ENCODE results near the gene SSC4D.
"Not testable (repeated sequence)": the region's sequence is repeated elsewhere in the genome, so short reads cannot be mapped to it uniquely, and the experiment has no call there.

Gene SSC4D

DNA sequence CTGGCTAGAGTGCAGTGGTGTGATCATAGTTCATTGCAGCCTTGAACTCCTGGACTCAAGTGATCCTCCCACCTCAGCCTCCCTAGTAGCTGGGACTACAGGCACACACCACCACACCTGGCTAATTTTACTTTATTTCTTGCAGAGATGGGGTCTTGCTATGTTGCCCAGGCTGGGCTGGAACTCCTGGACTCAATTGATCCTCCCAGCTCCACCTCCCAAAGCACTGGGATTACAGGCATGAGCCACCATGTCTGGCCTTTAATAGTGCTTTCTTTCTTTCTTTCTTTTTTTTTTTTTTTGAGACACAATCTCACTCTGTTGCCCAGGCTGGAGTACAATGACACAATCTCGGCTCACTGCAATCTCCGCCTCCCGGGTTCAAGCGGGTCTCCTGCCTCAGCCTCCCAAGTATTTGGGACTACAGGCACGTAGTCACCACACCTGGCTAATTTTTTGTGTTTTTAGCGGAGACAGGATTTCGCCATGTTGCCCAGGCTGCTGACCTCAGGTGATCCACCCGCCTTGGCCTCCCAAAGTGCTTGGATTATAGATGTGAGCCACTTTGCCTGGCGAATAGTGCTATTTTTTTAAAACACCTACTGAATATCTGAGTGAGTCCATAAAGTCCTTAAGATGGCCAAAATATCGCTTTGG is 8.3 kb upstream of the SSC4D start:
- DNase-seq, result not testable (repeated sequence)

DNA sequence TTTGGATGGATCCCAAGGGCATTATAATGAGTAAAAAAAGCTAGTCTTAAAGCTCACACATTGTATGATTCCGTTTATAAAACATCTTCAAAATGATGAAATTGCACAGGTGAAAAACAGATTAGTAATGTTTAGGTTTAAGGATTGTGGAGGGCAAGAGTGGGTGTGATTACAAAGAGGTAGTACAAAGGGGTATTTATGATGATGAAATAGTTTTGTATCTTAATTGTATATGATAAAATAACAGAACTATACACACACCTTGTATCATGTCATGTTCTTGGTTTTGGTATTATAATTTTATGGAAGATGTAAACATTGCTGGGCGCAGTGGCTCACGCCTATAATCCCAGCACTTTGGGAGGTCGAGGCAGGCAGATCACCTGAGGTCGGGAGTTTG is 2.8 kb upstream of the SSC4D start:
- no peak for DNase-seq

DNA sequence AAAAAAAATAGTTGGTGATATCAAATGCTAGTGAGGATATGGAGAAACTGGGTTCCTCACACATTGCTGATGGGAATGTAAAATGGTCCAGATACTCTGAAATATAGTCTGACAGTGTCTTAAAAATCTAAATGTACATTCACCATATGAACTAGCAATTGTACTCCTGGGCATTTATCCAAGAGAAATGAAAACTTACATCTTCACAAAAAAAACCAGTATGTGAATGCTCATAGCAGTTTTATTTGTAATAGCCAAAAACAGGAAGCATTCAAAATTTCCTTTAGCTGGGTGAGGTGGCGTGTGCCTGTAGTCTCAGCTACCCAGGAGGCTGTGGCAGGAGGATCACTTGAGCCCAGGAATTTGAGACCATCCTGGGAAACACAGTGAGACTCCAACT is 2.1 kb upstream of the SSC4D start:
- no peak for DNase-seq

DNA sequence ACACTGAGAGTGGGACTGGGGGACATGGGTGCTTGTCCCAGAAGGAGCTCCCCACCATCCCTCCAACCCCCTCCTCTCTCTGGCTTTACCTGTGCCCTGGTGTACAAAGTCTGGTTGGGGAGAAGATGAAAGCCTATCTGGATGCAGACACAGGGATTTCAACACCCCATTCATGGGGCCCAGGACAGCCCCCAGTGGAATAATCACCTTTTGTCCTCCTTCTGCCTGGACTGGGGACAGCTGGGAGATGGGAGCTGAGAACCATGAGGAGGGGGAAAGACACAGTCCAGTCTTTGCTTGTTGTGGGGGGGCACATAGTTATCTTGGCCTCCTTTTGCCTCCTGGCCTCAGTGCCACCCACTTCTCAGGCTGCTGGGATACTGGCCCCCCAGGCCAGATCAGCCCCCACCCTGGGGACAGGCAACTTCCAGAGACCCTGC is 1.4 kb downstream of the SSC4D start:
- DNase-seq, result no peak

DNA sequence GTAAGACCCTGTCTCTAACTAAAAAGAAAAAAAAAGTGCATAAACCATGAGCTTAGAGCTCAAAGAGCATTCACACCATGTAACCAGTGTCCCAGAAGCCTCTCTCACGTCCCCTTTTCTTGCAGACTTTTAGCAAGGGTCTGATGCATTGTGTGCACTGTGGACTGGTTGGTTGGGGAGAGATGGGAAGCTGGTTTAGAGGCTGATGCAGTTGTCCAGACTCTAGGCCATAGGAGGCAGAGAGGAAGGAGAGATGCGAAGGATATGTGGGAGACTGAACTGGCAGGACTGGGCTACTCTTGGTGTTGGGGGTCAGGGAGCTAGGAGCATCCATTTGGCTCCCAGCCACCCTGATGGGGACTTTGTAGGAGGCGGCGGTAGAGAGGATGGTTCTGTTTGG is 1.8 kb downstream of the SSC4D start:
- no peak for DNase-seq

DNA sequence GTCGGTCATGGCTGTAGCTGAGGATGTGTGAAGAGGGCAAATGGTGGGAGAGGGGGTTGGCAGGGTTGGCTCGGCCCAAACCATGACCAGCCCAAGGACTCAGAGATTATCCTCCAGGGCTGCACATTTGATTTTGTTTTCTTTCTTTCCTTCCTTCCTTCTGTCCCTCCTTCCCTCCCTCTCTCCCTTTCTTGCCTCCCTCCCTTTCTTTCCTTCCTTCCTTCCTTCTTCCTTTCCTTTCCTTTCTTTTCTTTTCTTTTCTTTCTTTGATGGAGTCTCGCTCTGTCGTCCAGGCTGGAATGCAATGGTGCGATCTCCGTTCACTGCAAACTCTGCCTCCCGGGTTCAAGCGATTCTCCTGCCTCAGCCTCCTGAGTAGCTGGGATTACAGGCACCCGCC is 3.8 kb downstream of the SSC4D start:
- no peak for DNase-seq

DNA sequence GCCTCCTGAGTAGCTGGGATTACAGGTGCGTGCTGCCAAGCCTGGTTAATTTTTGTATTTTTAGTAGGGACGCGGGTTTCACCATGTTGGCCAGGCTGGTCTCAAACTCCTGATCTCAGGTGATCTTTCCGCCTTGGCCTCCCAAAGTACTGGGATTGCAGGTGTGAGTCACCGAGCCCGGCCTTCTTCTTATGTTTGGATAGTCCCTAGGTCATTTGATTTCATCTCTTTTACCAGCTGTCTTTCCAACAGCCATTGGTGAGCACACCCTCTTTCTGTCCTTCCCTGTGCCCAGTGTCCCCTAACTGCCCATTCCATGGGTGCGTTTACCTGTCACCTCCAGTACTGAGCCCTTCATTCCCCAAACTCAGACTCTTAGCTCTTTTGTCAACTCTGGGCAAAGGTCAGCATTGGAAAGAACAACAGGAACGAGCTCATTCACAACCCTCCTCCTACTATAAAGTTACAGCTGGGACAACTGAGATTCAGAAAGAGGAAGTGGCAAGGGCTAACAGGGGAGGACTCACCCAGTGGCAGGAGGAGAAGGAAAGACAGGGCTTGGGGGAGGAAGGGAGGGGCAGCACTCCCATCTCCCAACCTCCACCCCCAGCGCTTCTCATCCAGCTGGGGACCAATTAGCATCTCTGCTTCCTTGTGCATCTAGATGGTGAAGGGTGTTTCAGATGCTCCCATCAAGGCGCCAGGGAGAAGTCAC is 5.6 kb downstream of the SSC4D start:
- no peak for DNase-seq

DNA sequence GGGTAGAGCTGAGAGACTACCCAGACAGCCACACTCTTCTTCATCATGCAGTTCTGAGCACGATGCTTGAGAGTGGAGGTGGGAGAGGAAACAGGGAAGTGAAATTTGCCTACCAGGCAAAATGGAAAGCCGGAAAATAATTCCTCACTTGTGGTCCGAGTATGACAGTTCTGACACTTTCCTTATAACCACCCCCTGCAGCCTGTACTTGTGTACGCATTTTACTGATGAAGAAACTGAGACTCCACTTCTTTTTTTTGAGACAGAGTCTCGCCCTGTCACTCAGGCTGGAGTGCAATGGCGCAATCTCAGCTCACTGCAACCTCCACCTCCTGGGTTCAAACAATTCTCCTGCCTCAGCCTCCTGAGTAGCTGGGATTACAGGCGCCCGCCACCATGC is 6.4 kb downstream of the SSC4D start:
- DNase-seq, result not testable (repeated sequence)

DNA sequence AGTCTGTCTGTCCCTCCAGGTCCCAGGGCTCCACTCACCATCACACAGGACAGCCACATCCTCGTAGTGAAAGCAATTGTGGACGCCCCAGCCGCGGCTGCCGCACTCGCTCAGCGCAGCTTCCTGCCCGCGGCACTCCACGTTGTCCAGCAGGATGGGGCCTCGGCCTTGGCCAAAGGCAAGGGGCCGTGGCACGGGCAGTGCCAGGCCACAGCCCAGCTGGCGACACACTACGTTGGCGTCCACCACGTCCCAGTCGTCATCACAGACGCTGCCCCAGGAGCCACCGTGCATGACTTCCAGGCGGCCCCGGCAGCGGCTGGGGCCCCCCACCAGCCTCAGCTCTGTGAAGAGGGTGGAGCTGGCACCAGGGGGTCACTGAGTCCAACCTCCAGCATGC is 9.2 kb downstream of the SSC4D start:
- DNase-seq, result no peak

DNA sequence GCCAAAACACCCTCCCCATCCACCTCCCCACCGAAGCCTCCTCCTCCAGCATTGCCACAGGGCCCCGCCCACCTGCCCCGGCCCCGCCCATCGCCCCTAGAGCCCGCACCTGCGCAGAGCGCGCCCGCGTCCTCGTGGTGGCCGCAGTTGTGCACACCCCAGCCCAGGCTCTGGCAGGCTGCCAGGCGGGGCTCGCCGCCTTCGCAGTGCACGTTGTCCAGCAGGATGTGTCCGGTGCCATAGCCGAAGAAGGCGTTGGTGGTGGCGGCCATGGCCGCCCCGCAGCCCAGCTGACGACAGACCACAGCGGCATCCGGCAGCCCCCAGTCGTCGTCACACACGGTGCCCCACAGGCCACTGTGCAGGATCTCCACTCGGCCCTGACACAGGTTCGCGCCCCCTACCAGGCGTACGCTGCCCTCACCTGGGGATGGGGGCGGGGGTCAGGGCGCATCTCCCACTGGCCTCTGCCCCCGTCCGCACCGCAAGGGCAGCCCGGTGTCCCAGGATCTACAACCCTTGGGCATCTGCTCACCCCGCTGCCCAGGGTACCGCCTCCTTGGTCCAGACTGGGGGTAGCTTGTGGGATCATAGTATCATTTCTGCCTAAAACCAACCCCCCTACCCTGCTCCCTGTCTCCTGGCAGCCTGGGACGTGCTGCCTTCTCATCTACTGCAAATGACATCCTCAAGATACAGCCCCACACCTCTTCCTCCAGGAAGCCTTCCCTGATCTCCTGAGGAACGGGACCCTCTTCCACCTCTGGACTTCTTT is 11.9 kb downstream of the SSC4D start:
- peak; percentile 88 to 89 for DNase-seq

DNA sequence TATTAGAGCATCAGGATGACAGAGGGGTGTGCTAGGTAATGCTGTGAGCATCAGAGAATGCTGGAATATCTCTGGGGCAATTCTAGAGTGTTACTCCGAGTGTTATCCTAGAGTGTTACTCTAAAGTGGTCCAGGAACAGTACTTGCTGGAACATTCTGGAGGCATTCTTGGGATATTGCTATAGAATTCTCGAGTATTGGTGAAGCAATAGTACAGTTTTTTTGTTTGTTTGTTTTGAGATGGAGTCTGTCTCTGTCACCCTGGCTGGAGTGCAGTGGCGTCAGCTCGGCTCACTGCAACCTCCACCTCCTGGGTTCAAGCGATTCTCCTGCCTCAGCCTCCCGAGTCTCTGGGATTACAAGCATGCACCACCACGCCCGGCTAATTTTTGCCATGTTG is 12.6 kb downstream of the SSC4D start:
- no peak for DNase-seq

DNA sequence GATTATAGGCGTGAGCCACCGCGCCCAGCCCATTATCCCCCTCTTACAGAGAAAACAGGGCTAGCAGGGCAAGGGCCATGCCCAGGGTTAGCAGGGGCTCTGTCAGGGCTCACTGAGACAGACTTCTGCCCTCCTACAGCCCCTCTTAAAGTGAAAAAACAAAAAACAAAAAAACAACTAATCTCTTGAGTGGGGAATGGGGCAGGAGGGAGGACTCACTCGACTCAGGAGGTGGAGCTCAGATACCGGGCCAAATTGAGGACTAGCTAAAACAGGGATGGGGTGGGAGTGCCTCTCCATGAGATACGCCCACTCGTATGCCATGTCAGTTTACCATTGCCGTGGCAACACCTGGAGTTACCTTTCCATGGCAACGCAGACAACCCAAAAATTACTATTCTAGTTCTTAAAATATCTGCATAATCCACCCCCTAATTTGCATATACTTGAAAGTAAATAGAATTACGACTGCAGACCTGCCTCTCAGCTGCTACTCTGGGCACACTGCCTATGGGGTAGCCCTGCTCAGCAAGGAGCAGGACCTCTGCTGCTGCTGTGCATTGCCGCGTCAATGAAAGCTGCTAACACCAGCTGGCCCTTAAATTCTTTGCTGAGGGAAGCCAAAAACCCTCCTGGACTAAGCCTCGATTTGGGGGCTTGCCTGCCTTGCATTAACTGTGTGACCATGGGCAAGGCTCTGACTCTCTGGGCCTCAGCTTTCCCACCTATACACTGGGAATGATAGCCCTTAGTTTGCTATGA is 13.4 kb downstream of the SSC4D start:
- DNase-seq, result no peak

DNA sequence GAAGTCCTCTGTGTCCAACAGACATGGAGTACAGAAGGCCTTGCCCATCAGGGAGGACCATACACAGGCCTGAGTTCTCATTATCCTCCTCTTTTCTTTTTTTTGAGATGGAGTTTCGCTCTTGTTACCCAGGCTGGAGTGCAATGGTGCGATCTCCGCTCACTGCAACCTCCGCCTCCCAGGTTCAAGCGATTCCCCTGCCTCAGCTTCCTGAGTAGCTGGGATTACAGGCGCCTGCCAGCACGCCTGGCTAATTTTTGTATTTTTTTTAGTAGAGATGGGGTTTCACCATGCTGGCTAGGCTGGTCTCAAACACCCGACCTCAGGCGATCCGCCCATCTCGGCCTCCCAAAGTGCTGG is 13.9 kb downstream of the SSC4D start:
- DNase-seq, result not testable (repeated sequence)

DNA sequence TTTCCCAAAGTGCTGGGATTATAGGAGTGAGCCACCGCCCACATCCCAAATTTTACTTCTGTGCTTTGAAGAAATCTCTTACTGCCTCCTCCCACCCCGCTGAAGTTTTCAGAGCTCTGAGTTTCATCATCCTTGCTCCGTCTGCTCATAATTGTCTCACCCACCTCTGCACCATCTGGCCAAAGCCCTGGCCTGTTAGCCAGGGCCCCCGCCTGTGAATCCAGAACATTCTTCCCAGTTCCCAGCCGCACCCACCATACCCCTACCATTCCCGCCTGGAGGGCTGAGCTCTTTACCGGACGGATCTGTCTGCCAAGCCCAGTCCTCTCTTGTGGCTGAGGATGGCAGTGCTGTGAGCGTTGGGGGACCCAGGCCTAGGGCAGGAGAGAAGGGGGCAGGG is 14.5 kb downstream of the SSC4D start:
- no peak for DNase-seq

DNA sequence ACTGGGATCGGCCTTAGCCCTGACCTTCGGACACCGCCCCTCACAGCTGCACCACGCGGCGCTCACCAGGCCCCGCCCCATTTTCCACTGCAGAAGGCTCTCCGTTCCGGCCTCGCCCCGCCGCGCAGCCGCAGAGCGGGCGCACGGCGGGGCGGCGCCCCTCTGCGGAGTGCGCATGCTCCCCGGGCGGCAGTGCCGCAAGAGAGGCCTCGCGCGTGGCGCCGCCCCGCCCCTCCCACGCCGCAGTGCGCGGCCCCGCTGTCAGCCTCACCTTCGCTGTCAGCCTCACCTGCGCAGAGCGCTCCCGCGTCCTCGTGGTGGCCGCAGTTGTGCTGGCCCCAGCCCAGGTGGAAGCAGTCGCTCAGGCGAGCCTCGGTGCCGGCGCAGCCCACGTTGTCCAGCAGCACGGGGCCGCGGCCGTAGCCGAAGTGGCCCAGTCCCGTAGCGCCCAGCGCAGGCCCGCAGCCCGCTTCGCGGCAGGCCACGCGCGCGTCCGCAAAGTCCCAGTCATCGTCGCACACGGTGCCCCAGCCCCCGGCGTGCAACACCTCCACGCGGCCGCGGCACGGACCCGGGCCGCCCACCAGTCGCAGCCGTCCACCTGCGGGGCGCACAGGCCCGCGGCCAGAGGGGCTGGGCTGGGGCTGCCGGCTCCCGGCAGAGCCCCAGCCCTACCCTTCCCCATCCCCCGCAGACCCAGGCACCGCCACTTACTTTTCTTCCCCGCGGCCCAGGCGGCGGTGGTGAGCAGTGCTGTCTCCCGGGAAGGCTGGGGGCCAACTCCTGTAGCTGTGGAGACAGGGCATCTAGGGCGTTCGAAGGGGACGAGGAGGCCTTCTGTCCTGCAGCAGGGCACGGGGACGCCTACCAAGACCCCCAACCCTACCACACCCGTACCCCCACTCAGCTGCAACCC is 16.1 kb downstream of the SSC4D start:
- DNase-seq, result peak; percentile 92 to 94

DNA sequence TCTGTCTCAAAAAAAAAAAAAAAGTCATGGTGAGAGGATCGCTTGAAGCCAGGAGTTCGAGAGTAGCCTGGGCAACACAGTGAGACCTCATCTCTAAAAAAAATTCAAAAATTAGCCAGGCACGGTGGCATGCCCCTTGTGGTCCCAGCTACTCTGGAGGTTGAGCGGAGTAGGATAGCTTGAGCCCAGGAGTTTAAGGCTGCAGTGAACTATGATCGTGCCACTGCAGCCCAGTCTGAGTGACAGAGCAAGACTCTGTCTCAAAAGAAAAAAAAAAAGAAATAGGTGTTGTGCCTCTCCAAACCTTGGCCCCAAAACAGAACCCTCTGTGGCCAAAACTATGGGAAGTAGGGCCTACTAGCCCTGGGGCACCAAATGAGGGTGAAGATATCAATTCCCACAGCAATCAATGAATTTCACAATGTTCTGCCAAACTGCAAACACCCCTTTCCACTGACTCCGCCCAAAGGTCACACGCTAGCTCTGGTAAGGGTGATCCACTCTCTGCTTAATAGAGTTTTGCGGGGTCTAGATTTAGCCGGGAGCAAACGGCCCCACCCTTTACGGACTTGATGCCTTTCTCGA is 16.9 kb downstream of the SSC4D start:
- no peak for DNase-seq

DNA sequence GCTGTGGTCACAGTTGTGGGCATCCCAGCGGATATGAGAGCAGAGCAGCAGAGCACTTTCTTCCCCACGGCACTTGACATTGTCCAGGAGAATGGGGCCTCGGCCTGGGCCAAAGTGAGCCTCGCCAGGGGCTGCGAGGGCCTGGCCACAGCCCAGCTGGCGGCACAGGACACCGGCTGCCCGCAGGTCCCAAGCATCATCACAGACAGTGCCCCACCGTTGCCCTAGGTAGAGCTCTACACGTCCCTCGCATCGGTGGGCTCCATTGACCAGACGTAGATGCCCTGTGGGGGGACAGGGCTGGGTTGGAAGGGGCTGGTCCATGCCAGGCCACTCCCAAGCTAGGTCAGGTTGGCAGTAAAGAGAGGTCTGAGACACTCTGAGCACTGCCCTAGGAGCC is 19.4 kb downstream of the SSC4D start:
- DNase-seq, result no peak

DNA sequence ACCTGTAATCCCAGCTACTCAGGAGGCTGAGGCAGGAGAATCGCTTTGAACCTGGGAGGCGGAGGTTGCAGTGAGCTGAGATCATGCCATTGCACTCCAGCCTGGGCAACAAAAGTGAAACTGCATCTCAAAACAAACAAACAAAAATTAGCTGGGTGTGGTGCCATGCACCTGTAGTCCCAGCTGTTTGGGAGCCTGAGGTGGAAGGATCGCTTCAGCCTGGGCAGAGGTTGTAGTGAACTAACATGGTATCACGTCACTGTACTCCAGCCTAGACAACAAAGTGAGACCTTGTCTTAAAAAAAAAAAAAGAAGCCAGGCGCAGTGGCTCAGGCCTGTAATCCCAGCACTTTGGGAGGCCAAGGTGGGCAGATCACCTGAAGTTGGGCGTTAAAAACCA is 21.7 kb downstream of the SSC4D start:
- not testable (repeated sequence) for DNase-seq

DNA sequence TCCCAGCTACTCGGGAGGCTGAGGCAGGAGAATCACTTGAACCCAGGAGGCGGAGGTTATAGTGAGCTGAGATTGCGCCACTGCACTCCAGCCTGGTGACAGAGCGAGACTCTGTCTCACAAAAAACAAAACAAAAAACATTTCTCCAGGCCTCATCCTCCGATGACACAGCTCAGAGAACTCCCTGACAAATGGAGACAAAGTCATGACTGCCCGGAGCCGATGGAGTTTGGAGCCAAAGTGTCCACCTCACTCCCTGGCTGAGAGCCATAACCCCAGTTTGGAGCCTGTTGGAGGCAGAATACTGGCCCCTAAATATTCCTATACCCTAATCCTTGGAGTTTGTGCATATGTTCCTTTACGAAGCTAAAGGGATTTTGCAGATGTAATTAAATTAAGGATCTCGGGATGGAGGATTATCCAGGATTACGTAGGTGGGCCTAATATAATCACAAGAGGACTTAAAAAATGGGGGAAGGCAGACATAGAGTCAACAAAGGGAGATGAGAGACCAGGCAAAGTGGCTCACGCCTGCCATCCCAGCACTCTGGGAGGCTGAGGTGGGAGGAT is 22.7 kb downstream of the SSC4D start:
- DNase-seq, result no peak

DNA sequence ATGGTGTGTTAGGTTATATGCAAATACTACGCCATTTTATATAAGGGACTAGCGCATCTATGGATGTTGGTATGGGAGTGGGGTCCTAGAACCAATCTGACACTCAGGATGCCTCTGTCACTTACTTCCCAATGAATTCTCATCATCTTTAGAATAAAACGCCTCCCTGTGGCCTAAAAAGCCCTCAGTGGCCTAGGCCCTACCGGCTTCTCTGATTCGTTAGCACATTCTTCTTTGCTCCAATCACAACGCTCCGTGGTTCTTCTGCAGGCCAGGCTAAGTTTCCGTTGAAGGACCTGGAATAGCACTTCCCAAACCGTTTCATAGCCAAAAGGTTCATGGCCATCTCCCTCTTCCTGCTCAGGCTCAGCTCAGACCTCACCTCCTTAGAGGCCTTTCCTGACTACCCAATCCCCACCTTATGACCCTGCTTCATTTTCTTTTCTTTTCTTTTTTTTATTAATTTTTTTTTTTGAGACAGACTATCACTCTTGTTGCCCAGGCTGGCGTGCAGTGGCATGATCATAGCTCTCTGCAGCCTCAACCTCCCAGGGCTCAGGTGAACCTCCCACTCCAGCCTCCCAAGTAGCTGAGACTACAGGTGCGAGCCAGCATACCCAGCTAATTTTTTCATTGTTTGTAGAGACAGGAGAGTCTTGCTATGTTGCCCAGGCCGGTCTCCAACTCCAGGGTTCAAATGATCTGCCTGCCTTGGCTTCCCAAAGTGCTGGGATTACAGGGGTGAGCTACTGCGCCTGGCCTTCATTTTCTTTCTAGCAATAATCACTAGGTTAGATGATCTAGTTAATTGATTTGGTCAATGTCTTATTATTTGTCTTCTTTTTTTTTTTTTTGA is 26.2 kb downstream of the SSC4D start:
- no peak for DNase-seq
